GM19023 (cell line): Measurements from ENCODE around the gene VCPKMT.
"Not testable (repeated sequence)": the region's sequence is repeated elsewhere in the genome, so short reads cannot be mapped to it uniquely, and the experiment has no call there.

Experiments
- ATAC-seq: cut with Tn5 transposase; IDR thresholded peaks from one replicate; pipeline ENCODE4 v1.9.1; 2021; ENCODE audit warnings: mild to moderate bottlenecking, moderate library complexity; ENCODE audit not compliant: unreplicated experiment

Gene VCPKMT

DNA sequence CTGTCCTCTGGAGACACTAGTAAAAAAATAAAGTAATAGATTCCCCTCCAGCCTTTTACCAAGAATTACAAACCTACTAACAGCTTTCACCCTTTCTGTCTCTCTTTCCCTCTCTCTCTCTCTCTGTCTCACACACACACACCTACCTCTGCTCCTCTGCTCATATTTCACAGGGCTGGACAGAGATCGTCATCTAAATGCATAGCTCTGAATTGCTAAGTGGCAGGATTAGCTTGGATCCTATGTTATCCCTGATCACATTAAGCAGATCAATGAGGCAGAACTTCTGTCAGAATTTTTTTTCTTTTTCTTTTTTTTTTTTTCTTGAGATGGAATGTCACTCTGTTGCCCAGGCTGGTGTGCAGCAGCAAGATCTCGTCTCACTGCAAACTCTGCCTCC is 22.9 kb downstream of the VCPKMT start:
- no peak for ATAC-seq

DNA sequence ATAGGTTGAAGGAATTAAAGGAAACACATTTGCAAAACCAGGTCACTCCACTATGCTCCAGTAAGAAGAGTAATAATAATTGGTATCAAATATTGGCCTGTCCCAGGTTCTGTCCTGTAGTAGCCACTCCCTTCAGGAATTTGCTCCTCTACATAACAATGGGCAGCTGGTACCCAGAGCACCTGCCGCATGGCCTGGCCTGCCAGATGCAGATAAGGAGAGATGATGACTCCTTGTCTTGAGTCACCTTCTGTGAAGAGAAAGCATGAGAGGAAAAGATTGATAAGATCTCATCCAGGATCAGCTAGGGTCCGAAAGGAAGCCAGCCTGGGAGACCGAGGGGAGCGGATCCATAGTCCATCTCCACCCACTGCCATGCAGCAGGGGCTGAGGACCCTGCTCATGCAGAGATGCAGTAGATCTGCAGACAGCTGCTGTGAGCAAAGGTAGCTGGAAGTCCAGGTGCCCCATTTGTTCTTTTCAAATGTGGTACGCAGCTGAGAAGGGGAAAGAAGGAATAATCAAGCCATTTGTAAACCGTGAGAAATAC is 24.3 kb downstream of the VCPKMT start:
- no peak for ATAC-seq

DNA sequence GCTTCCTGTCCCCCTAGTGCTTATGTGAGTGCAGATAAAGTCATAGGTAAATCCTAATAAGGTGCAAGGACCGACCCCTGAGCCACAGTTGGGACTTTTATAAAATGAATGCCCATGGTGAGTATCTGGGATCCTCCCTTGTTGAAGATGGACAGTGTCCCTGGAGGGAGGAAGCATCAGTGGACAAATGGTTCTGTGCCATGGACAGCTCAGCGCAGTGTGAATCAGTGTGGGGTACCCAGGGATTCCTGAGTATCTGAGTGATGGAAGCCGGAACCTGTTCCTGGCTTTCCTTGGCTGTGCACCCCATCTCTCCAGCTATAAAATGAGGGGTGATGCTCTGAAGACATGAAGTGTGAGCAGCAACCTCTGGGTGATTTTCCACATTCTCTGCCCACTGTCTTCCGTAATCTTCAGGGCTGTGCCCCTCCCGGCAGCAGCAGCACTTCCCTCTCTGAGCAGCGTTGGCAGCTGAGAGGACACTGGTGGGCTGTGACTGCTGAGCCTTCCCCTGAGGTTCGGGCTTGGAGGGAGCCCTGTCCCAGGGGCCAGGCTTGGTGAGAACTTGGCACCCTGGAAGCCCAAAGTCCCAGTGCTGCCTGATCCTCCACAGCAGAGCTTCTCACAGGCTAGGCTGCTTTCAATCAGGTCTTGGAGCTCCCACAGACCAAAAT is 25.0 kb downstream of the VCPKMT start:
- no peak for ATAC-seq

DNA sequence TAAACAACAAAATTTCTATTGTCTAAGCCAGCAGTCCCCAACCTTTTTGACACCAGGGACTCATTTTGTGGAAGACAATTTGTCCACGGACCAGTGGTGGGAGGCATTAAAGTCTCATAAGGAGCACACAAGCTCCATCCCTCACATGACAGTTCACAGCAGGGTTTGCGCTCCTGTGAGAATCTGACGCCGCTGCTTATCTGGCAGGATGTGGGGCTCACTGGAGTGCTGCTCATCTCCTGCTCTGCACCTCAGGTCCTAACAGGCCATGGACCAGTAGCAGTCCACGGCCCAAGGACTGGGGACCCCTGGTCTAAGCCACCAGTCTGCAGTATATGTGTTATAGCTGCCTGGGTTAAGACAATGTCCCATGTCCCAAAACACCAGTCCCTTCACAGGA is 27.2 kb downstream of the VCPKMT start:
- ATAC-seq = no peak

DNA sequence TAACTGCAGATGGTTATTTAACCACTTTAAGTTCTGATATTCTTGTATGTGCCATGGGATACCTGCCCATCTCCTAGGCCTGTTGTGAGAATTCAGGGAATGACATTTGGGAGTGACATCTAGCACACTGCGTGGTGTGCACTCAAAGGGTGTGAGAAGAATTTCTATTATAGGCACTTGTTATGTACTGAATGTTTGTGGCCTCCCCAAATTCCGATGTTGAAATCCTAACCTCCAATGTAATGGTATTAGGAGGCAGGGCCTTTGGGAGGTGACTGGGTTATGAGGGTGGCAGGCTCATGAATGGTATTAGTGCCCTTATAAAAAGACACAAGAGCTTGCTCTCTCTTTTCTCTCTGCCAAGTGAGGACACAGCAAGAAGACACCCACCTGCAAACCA is 27.6 kb downstream of the VCPKMT start:
- ATAC-seq = no peak

DNA sequence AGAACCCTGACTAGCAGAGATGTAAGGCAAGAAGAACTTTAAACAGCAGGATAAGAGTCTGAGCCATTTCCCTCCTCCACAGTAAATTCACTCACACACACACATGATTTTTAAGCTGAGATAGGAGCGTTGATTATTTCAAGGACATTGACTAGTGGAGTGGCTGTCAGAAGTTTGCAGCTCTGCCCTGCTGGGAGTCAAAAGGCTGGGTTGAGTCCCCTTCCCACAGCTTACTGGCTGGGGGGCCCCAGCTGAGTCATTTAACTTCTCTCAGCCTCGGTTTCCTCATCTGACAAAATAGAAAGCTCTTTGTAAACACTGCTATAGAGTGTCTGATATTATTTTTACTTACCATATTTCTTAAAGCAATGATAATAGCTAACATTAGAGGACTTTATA is 28.3 kb downstream of the VCPKMT start:
- ATAC-seq = no peak

DNA sequence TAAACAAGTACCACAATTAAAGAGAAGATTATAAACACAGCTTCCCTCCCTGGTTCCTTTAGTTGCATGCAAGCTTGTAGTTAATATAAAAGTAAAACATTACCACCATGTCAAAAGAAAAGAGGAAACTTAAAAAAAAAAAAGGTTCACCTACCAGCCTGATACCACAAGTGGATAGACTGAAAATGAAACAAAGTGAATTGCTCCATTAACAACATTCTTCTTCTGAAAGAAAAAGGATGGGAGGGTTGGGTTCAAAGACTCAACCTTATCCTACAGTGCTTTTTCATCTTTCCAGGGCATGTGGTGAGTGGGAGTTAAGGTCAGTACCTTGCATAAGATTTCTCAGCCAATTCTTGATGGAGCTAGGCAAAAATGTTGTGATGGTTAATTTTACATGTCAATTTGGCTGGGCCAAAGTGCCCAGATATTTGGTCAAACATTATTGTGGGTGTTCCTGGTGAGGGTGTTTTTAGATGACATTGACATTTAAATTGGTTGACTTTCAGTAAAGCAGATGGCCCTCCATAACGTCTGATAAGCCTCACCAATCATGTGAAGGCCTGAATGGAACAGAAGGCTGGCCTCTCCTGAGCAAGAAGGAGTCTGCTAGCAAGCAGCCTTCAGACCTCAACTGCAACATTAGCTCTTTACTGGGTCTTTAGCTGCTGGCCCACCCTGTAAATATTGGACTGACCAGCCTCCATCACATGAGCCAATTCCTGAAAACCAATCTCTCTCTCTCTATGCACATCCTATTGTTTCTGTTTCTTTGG is 28.8 kb downstream of the VCPKMT start:
- ATAC-seq = no peak

DNA sequence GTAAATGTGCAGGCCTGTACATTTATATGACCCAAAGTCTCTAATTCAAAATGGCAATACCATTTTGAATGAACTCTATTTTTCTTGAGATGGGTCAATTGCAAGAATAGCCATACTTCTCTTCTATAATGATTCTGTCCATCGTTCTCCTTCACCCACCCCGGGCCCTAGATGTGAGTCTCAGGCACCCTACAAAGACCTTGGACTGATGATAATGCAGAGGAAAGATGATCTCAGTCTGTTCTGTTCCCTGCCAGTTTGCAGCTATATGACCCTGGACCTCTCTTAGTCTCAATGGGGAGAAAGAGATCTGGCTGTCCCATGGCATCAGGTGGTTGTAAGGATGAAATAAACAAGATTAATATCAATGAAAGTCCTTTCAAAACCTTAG is 30.1 kb downstream of the VCPKMT start:
- no peak for ATAC-seq

DNA sequence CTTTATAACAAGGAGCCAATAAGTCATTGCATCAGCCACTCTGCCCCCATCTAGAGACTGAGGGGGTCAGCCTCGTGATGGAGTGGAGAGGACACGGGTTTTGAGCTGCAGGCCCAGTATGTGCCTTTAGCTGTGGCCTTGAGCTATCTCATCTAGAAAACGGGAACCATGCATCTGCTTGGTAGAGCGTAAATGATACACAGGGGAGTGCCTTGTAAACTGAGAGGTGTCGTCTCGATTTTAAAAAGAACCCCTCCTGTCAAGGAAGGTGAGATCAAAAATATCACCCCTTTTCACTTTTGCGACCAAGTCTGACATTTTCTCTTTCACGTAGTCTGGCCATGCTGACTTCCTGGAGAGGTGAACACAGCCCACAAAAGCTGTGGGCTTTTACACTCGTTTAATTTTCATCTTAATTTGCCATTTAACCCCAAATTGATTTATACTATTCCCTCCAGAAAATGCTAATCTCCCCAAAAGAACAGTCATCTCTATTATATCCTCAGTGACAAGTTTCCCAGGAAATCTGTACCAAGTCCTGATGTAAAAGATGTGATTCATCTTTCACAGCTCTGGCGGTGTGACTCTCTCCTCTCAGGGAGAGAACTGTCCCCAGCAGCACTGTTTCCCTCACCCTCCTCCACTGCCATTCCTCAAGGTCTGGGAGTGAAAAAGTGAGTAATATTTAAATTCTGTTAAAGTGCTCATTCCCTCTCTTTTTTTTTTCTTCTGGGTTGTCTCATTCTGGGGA is 30.6 kb downstream of the VCPKMT start:
- ATAC-seq = peak; percentile 45

DNA sequence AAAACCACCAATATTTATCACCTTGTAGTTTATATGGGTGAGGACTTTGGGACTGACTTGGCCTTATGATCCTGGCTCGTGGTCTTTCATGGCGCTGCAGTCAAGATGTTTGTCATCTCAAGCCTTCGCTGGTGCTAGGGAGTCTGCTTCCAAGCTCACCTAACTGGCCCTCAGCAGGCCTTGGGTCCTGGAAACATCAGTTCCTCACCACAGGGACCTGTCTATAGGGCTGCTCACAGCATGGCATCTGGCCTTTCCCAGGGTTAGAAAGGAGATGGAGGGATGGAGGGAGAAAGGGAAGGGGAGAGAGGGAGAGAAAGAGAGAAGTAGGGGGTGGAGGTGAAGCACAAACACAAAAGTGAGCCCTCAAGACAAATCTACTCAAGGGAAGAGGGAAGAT is 31.7 kb downstream of the VCPKMT start:
- no peak for ATAC-seq

DNA sequence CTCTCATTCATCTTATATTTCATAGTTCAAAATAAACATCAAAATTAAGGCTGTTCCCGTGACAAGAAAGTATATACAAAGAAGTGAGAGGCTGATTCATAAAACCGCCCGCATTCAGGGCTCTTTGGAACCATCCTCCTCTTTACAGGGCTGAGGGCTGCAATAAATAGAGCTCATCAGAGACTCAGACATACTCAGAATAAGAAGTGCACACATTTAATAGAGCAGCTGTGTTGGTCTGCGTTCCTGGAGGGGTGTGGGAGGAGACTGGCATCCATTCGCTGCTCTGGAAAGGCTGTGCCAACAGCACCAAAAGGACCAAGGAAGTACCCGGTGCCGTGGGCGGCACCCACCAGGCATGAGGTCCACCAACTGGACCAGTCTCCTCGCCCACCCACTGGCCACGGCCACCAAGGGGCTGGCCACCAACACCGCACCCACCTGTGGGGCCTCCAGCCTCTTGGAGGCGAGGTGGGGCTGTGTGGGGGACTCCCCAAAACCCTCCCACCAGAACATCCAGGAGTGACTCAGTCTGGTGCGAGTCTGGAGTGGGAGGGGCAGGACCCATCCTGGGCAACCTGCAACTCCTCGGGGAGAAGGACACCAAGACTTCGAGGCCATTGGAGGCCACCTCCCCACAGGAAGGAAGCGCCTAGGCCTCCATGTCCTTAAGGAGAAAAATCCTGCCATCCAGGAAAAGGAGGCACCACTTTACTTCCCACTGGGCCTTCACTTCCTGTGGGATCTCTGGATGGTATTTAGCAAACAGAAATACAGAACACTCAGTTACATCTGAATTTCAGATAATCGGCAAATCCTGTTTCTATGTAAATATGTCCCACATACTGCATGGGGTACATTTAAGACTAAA is 32.7 kb downstream of the VCPKMT start:
- peak; percentile 44 for ATAC-seq

DNA sequence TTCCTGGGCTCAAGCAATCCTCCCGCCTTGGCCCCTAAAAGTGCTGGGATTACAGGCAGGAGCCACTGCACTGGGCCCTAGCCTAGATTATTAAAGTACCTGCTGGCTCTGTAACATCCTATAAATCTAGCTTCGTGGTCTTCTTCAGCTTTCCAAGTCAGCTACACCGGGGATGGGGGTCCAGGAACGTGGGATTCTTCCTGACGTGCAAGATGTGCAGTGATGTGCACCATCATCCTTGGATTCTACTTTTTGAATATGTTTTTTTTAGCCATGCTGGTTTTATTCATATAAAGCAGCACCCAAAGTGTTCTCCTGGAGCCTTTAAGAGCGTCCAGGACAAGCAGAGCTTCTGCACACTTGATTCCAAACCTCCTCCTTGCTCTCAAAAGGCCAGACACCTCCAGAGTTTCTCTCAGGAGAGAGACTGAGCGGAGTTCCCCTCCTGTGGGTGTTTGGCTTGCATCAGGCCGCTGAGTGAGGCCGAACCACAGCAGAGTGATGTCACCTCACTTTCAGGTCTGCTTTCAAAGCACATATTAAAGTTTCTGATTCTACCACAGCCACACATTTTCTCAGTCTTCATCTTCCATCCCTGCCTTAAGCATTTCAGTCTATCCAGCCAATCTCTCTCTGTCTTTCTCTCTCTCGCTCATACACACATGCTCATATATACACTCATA is 33.4 kb downstream of the VCPKMT start:
- peak; percentile 76 for ATAC-seq

DNA sequence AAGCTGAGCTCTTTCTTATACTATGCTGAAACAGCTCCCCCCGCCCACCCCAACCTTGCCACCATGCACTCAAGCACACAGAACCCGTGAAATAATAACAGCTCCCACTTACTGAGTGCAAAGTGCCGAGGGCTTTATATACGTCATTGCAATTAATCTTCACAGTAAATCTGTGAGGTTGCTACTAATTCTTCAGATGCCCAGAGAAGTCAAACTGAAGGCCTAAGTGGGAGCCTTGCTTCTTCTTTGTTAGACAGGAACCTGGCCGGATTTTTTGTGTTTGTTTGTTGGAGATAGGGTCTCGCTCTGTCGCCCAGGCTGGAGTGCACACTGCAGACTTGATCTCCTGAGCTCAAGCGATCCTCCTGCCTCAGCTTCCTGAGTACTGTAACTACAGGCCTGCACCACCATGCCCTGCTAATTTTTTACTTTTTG is 34.0 kb downstream of the VCPKMT start:
- no peak for ATAC-seq

DNA sequence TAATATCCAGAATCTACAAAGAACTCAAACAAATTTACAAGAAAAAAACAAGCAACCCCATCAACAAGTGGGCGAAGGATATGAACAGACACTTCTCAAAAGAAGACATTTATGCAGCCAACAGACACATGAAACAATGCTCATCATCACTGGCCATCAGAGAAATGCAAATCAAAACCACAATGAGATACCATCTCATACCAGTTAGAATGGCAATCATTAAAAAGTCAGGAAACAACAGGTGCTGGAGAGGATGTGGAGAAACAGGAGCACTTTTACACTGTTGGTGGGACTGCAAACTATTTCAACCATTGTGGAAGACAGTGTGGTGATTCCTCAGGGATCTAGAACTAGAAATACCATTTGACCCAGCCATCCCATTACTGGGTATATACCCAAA is 37.3 kb downstream of the VCPKMT start:
- ATAC-seq = not testable (repeated sequence)

DNA sequence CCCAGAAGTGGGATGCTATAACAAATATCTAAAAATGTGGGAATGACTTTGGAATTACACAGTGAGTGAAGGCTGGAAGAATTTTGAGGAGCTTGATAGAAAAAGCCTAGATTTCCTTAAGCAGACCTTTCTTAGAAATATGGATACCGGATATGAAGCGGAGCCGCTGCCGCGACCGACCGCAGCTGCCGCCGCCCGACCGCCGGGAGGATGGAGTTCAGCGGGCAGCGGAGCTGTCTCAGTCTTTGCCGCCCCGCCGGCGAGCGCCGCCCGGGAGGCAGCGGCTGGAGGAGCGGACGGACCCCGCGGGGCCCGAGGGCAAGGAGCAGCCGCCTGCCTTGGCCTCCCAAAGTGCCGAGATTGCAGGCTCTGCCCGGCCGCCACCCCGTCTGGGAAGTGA is 42.7 kb downstream of the VCPKMT start:
- not testable (repeated sequence) for ATAC-seq

DNA sequence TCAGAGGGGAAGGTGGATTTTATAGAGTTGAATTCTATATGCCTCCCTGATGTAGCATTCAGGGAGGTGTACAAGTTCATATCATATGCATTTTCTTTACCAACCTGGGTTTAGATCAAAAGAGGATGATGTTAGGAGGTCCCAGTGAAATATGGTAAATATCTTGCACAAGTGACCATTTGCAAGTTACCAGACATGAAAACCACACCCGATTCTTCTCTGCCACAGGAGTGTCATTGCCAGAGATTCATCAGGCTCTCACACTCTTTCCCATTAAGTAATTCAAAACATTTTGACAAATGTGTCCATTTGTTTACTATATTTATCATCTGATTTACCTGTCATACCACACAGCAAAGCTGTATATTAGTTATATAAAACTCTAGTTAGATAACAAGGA is 44.0 kb downstream of the VCPKMT start:
- ATAC-seq = no peak

DNA sequence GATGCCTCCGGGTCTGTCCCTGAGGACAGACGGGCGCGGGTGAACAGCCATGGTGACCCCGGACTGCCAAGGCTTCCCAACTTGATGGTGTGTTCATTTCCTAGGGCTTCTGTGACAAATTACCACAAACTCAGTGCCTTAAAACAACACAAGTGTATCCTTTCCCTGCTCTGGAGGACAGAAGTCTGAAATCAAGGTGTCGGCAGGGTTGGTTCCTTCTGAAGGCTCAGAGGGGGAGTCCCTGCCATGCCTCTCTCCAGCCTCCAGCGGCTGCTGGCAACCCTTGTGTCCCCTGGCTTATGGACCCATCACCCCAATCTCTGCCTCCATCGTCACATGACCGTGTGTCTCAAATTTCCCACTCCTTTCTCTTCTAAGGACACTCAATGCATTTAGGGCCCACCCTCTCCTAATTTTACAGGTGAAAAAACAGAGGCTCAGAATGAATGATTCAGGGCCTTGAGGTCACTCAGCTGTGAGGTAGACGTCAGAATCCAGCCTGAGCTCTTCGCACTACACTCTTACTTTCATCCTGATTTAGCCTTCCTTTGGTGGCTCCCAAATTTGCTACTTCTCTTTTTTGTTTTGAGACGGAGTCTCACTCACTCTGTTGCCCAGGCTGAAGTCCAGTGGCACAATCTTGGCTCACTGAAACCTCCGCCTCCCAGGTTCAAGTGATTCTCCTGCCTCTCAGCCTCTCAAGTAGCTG is 45.4 kb downstream of the VCPKMT start:
- no peak for ATAC-seq

DNA sequence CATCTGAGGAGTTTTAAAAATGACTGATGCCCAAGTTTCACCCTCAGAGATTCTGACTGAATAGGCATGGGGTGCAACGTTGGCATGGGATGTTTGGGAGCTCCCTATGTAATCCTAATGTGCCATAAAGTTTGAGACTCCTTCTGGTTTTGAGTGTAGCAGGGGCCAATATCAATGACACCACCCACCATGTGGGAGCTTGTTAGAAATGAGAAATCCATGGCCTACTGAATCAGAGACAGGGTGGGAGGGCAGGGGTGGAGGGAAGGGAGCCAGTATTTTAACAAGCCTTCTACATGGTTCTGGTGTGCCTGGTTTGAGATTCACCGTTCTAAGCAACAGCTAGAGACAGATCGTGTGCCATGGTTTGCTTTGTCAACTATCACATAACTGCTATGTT is 46.1 kb downstream of the VCPKMT start:
- no peak for ATAC-seq

DNA sequence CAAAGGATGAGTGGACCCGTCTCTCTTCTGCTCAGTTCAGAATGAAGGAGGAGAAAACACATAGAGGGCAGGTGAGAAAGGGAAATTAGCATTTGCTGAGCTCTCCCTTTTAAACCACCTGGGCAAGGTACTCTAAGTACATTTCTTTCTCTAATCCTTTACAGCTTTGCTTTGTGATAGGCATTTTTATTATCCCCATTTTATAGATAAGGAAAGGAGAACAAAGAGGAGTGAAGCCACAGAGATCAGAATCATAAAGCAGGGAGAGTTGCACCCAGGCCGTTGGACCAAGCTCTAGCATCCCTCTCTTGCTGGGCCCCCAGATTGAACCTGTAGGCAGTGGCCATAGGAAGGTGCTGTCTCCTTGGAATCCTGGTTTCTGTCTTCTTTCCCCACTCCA is 47.0 kb downstream of the VCPKMT start:
- ATAC-seq = no peak
